Left forelimb (tissue), 1 donor: Measurements from ENCODE around the gene SMIM13.

ENCODE experiments used
- DNase-seq: peaks from one replicate; pipeline ENCODE4 v3.0.0-alpha.2; 2018; ENCODE audit warnings: low spot score

The SMIM13 gene

GRCh38 chr6:11093626-11094410, at the start of gene SMIM13:
SMIM13 (plus strand) TSS chr6:11093834; CDS start chr6:11094314, 480 bp downstream.
- peak; percentile 98 for DNase-seq

- peak; percentile 74 for DNase-seq
These were observed 49.5 kb upstream of the SMIM13 start, which contains the start of gene ELOVL2 for GRCh38 chr6:11043961-11044711. ELOVL2 (minus strand) TSS chr6:11044305; CDS start chr6:11044230, 75 bp downstream.

- no peak for DNase-seq
These were observed 48.9 kb upstream of the SMIM13 start for GRCh38 chr6:11044712-11045167.

DNA sequence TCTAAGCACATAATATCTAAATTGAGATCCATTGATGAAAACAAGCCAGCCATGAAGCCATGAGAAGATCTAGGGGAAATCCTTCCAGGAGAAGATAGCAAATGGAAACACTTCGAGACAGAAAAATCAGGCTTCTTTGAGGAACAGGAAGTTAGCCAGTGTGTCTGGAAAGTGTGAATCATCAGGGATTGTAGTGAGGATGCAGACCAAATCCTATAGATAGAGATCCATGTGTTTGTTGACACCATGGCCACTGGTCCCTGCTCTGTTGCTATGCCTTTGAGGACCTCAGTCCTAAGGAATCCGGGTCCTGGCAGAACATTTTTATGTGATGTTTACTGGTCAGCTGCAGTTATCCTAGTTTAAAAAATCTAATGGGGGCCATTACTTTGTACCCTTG, 42.9 kb upstream of the SMIM13 start:
- no peak for DNase-seq

GRCh38 chr6:11053307-11053706, 40.3 kb upstream of the SMIM13 start:
- DNase-seq: no peak

GRCh38 chr6:11054722-11055121, 38.9 kb upstream of the SMIM13 start:
- DNase-seq: no peak

- DNase-seq: no peak
These were observed 38.5 kb upstream of the SMIM13 start for GRCh38 chr6:11055127-11055627.

DNA sequence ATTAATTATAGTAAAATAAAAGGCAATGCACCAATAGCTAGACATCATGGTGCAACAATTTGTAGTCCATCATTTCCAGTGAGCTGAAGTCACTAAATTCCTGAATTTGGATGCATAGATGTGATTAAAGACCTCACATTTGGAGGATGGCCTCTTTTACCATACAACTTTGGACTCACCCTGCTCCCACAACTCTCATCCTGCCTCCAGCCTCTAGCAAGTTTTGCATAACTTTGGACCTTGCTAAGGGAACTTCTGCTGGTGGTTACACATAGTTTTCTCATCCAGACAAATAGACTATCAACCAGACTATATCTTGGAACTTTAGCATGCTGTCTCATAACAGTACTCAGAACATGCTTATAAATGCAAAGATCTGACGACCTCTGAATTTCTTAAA, 36.8 kb upstream of the SMIM13 start:
- DNase-seq: no peak

- no peak for DNase-seq
These were observed 35.2 kb upstream of the SMIM13 start for GRCh38 chr6:11058406-11058805.

DNA sequence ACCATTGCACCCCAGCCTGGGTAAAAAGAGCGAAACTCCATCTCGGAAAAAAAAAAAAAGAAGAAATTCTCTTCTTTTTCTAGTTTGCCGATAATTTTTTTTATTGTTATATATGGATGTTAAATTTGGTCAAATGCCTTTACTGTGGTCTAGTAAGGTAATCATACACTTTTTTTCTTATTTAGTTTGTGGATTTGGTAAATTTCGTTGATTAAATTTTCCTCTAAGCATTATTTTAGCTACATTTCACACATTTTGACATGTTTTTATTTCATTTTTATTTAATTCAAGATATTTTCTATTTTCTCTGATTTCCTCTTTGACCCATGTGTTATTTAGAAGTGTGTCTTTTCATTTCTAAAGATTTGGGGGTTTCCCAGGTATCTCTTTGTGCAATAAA, 31.6 kb upstream of the SMIM13 start:
- no peak for DNase-seq

DNA sequence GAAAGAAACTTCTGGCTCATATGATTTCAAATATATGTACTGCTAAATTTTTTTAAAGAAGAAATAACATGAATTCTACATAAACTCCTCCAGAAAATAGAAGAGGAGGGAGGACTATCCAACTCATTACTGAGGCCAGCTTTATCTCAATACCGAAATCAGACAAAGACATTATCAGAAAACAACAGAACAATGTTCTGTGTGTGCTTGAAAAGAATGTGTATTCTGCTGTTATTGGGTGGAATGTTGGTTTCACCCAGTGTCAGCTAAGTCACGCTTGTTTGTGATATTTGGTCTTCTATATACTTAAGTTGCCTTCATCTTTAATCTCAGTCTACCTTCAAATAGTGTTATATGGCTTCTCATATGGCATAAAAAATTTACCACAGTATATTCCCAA, 30.9 kb upstream of the SMIM13 start:
- no peak for DNase-seq

DNA sequence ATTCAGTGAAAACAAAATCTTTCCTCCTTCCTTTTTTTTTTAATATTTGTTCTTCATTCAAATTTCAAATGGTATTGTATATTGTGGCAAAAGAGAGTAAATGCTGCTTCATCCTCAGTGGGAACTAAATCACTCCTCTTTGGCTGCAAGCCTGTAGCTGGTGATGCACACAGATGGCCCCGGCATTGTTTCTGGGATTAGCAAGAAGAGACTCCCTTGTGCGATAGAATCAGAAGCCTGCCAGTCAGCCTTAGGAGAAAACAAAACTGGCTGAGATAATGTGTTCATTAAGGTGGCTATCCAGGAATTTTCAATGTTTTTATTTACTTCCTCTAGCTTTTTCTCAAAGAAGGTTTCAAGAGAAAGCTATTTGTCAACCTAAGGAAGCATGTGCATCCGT, 28.8 kb upstream of the SMIM13 start:
- no peak for DNase-seq

- no peak for DNase-seq
These were observed 28.0 kb upstream of the SMIM13 start for GRCh38 chr6:11065436-11066202.

- no peak for DNase-seq
These were observed 26.9 kb upstream of the SMIM13 start for GRCh38 chr6:11066505-11067347.

- DNase-seq: no peak
These were observed 26.3 kb upstream of the SMIM13 start for GRCh38 chr6:11067348-11067747.

GRCh38 chr6:11069760-11070159, 23.9 kb upstream of the SMIM13 start:
- DNase-seq: no peak

DNA sequence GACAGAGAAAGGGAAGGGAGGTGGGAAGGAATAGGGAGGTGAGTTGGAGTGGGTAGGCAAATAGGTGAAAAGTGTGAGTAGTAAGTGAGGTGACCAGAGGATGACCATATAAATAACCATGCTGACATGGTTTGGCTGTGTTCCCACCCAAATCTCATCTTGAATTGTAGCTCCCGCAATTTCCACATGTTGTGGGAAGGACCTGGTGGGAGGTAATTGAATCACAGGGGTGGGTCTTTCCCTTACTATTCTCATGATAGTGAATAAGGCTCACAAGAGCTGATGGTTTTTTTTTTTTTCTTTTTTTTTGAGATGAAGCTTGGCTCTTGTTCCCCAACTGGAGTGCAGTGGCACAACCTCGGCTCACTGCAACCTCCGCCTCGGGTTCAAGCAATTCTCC, 21.5 kb upstream of the SMIM13 start:
- DNase-seq: no peak

DNA sequence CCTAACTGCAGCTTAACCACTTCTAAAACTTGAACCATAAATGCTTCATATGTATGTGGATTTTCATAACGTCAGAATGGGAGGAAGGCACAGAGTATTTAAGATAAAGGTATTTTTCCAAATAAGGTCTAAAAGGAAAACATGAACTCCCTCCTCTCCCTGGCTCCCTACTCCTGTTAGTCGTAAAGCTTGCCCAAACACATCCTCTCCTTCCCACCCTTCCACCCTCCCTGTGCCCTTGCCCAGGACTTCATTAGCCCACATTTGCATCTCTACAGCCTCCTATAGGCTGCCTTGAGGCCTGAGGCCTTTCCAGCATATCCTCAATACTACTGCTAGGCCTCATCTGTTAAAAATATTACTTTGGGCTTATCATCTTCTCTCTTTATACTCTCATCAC, 17.1 kb upstream of the SMIM13 start:
- no peak for DNase-seq

DNA sequence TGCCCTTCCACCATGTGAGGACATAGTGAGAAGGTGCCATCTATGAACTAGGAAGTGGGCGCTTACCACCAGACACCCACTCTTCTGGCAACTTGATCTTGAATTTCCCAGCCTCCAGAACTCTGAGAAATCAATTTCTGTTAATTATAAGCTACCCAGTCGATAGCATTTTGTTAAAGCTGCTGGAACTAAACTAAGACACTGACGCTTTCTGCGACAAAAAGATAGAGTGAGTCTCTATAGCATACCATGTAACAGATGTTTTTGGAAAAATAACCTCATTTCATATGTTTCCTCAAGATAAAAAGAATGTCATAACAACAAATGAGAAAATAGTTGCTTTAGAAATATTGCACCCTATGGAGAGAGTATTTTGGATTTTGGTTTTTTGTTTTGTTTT, 15.4 kb upstream of the SMIM13 start:
- no peak for DNase-seq

- no peak for DNase-seq
These were observed 13.3 kb upstream of the SMIM13 start for GRCh38 chr6:11080296-11080695.

DNA sequence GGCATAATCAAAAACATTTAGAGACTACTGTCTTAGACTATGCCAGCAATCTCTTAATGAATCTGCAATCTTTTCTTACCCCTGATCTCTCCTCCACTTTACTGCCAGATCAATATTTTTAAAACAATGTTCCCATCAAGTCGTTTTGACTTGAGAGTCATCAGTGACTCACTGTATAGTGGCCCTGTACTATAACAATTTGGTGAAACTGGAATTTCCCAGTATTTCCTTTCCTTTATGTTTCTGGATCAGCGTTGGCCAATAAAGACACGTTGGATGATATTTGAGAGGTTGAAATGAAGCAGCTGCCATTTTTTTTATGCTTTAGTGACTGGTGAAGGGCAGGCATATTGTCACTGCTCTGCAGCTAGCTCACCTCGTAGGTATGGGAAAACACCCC, 10.1 kb upstream of the SMIM13 start:
- no peak for DNase-seq
